ENCODE results near the gene SIPA1L3. TPM values are rescaled to one million over a fixed set of nuclear protein-coding genes. Genes with fewer than 3 reads are reported as not detected.

SIPA1L3 gene
- total and polyA plus RNA-seq, 2 of the 13 experiments (the other 11 are each of a cell fraction or from before 2014, with no cell fraction given) = 5.5 to 7.7 TPM

DNA sequence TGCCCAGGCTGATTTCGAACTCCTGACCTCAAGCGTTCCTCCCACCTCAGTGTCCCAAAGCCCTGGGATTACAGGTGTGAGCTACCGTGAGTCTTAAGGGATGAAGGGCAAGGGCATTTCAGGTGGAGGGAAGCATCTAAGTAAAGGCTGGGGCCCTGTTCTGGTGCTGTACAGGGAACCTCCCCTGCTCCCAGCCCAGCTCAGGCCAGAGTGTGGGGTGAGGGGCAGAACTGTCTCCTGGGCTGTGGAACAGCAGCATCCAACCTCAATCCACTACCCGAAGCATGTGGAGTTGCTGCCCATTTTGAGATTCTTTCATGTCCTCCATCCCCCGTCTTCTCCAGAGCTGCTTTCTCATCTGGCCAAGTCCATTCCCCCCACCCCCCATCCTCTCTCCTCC is 105.3 kb downstream of the SIPA1L3 start (continued):
- TF ChIP-seq, protein P1, sequence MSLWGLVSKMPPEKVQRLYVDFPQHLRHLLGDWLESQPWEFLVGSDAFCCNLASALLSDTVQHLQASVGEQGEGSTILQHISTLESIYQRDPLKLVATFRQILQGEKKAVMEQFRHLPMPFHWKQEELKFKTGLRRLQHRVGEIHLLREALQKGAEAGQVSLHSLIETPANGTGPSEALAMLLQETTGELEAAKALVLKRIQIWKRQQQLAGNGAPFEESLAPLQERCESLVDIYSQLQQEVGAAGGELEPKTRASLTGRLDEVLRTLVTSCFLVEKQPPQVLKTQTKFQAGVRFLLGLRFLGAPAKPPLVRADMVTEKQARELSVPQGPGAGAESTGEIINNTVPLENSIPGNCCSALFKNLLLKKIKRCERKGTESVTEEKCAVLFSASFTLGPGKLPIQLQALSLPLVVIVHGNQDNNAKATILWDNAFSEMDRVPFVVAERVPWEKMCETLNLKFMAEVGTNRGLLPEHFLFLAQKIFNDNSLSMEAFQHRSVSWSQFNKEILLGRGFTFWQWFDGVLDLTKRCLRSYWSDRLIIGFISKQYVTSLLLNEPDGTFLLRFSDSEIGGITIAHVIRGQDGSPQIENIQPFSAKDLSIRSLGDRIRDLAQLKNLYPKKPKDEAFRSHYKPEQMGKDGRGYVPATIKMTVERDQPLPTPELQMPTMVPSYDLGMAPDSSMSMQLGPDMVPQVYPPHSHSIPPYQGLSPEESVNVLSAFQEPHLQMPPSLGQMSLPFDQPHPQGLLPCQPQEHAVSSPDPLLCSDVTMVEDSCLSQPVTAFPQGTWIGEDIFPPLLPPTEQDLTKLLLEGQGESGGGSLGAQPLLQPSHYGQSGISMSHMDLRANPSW (CRISPR knock-in tag; IDR thresholded peaks at IDR 0.05; ENCODE audit: borderline replicate concordance) = no peak
- TF ChIP-seq, protein P2, sequence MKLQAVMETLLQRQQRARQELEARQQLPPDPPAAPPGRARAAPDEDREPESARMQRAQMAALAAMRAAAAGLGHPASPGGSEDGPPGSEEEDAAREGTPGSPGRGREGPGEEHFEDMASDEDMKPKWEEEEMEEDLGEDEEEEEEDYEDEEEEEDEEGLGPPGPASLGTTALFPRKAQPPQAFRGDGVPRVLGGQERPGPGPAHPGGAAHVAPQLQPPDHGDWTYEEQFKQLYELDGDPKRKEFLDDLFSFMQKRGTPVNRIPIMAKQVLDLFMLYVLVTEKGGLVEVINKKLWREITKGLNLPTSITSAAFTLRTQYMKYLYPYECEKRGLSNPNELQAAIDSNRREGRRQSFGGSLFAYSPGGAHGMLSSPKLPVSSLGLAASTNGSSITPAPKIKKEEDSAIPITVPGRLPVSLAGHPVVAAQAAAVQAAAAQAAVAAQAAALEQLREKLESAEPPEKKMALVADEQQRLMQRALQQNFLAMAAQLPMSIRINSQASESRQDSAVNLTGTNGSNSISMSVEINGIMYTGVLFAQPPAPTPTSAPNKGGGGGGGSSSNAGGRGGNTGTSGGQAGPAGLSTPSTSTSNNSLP (IDR thresholded peaks at IDR 0.05; ENCODE audit: low read depth, low read length) = no peak

GRCh38 chr19:38012944-38013343 is 105.9 kb downstream of the SIPA1L3 start:
- no peak overlapping the region for H3K27ac ChIP-seq (ENCODE audit: extremely low read length, insufficient read depth, low read length)
- 98% methylated on average over 5 of the region's 5 CpGs for WGBS (ENCODE audit: low lambda C conversion rate)

More at GRCh38 chr19:38012944-38013343, 105.9 kb downstream of the SIPA1L3 start:
- TF ChIP-seq ZMYM2 (CRISPR knock-in tag; IDR thresholded peaks at IDR 0.05) (no peak), MAZ (IDR thresholded peaks at IDR 0.05; ENCODE audit: borderline replicate concordance, low read depth, low read length) (no peak), MAZ (CRISPR knock-in tag; IDR thresholded peaks at IDR 0.05; ENCODE audit: low read depth) (no peak), ZBTB7A (CRISPR knock-in tag; IDR thresholded peaks at IDR 0.05) (no peak), NFRKB (IDR thresholded peaks at IDR 0.05) (no peak), ZGPAT (CRISPR knock-in tag; IDR thresholded peaks at IDR 0.05) (no peak), DPF2 (CRISPR knock-in tag; IDR thresholded peaks at IDR 0.05; ENCODE audit: borderline replicate concordance, low read depth) (no peak), TAF1 (CRISPR knock-in tag; IDR thresholded peaks at IDR 0.05) (no peak), ZNF337 (CRISPR knock-in tag; IDR thresholded peaks at IDR 0.05; ENCODE audit: borderline replicate concordance, low read depth) (no peak), ZNF317 (CRISPR knock-in tag; IDR thresholded peaks at IDR 0.05) (no peak), NR2C2 (CRISPR knock-in tag; IDR thresholded peaks at IDR 0.05; ENCODE audit: borderline replicate concordance) (no peak)
- in situ Hi-C loops (cut with HindIII; ENCODE audit: extremely low pct_ligation_motif_present, low pct_unique_long_range_greater_than_20kb) (no loop called here), intact Hi-C loops (cut with micrococcal nuclease; ENCODE audit: unreplicated experiment) (no loop called here)
- Histone ChIP-seq H3K79me2 (ENCODE audit: insufficient read depth, low read length) (peaks cover under 1% of the 10 kb centered on the region), H3K4me1 (ENCODE audit: insufficient read depth, low read length) (no peaks in the 10 kb centered on the region), H3K9ac (ENCODE audit: insufficient read depth, low read depth, low read length) (no peak overlapping the region), H4K20me1 (ENCODE audit: insufficient read depth, low read length) (no peaks in the 10 kb centered on the region), H3K4me2 (ENCODE audit: low read depth, low read length) (no peak overlapping the region), H3K27me3 (ENCODE audit: control insufficient read depth in 1 of 2, insufficient read depth in 2 of 2, low read length in 2 of 2) (no peaks in the 10 kb centered on the region), H3K9me3 (ENCODE audit: low read length) (no peaks in the 10 kb centered on the region), H3K4me3 (replicated peaks in 1 of 3; ENCODE audit: insufficient read depth in 1 of 3, low read depth in 2 of 3, low read length in 3 of 3) (no peak overlapping the region), H2AFZ (ENCODE audit: low read length) (no peak overlapping the region), H3K36me3 (replicated peaks in 1 of 2; ENCODE audit: control insufficient read depth in 1 of 2, insufficient read depth in 2 of 2, low read length in 2 of 2) (no peaks in the 10 kb centered on the region)
- ATAC-seq (no peak), DNase-seq (ENCODE audit: low spot score) (no peak), FAIRE-seq (no peak)
- ChIA-PET CTCF (ENCODE audit: low intra/inter-chr PET ratio, low total read pairs) (no interaction called here), POLR2A (no interaction called here)
- no TSS peak for BruUV-seq (replicated peaks)
